ES-I3 (cell line): Measurements from ENCODE around the gene ANO9.
"Not testable (repeated sequence)": the region's sequence is repeated elsewhere in the genome, so short reads cannot be mapped to it uniquely, and the experiment has no call there.

ENCODE experiments used
- H3K36me3 ChIP-seq: 2 replicates; pipeline ENCODE4 v1.6.1; 2013; ENCODE audit warnings: mild to moderate bottlenecking, low read length, control low read depth, moderate library complexity; ENCODE audit not compliant: insufficient read depth
- H3K4me1 ChIP-seq: 2 replicates; pipeline ENCODE4 v1.6.1; 2013; ENCODE audit warnings: mild to moderate bottlenecking, control low read depth, low read length; ENCODE audit not compliant: insufficient read depth
- H3K9ac ChIP-seq: 2 replicates; pipeline ENCODE4 v1.6.1; 2013; ENCODE audit warnings: low read depth, mild to moderate bottlenecking, low read length, moderate library complexity
- H3K9me3 ChIP-seq: 2 replicates; pipeline ENCODE4 v1.6.1; 2013; ENCODE audit warnings: mild to moderate bottlenecking, low read length, moderate library complexity; ENCODE audit not compliant: control insufficient read depth, insufficient read depth

ANO9 gene

DNA sequence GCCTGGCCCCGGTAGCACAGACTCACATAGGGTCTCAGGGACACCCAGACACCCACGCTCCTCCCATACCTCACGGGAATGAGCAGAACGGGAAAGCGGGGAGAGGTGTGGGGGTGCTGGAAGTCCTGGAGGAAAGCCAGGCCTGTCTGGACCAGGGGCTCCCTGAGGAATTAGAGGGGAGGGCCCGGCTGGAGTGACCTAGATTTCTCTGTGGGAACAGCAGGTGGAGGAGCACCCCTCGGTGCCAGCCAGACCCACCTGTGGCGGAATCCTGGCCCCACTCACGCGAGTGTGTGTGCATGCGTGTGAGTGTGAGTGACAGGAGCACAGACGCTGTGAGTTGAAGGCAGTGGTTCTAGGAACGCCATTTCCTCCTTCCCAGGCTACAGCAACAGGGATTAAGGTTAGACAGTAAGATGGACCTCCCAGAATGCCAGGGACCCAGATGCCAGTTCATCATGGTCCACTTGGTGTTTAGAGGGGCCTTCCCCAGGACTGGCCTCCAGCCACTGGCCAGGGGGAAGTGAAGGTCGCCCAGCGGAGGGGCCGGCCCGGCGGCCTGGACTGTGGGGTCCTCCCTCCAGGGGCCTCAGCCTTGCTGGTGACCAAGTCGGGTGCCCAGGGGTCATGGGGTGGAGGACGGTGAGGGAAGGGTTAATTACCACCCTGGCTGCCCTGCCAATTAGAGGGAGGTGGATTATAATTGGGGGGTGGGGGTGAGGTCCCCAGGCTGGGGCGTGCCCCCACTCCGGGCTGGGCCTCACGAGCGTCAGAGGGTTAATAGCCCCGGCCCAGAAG is 46.8 kb downstream of the ANO9 start:
- Histone ChIP-seq H3K4me1 (peaks cover 6% of the 10 kb centered on the region; the same call in 1 of the 2 replicates), H3K36me3 (no peaks in the 10 kb centered on the region), H3K9me3 (no peaks in the 10 kb centered on the region), H3K9ac (peak overlapping the region; percentile 44)

GRCh38 chr11:394034-394857 is 47.6 kb downstream of the ANO9 start, which contains the start of gene PKP3:
PKP3 (plus strand) TSS chr11:394209; CDS start chr11:394293, 84 bp downstream.
- Histone ChIP-seq H3K9me3 (no peaks in the 10 kb centered on the region), H3K4me1 (peaks cover 6% of the 10 kb centered on the region; the same call in 1 of the 2 replicates), H3K9ac (peak within 1 kb of the TSS; percentile 44), H3K36me3 (no peaks in the 10 kb centered on the region)

GRCh38 chr11:393219-394033 is 48.4 kb downstream of the ANO9 start:
- no peaks in the 10 kb centered on the region for H3K9me3 ChIP-seq
- peak overlapping the region; percentile 14; the same call in 1 of the 2 replicates for H3K9ac ChIP-seq
- H3K36me3 ChIP-seq: no peaks in the 10 kb centered on the region
- peaks cover 6% of the 10 kb centered on the region; the same call in 1 of the 2 replicates for H3K4me1 ChIP-seq

- Histone ChIP-seq H3K4me1 (peaks cover 6% of the 10 kb centered on the region; the same call in 1 of the 2 replicates), H3K36me3 (no peaks in the 10 kb centered on the region), H3K9ac (no peak overlapping the region), H3K9me3 (no peaks in the 10 kb centered on the region)
Observed at GRCh38 chr11:392102-392777, 49.6 kb downstream of the ANO9 start.

- Histone ChIP-seq H3K4me1 (peaks cover 6% of the 10 kb centered on the region; the same call in 1 of the 2 replicates), H3K36me3 (no peaks in the 10 kb centered on the region), H3K9ac (no peak overlapping the region)
Observed at GRCh38 chr11:391117-392017, 50.4 kb downstream of the ANO9 start.

DNA sequence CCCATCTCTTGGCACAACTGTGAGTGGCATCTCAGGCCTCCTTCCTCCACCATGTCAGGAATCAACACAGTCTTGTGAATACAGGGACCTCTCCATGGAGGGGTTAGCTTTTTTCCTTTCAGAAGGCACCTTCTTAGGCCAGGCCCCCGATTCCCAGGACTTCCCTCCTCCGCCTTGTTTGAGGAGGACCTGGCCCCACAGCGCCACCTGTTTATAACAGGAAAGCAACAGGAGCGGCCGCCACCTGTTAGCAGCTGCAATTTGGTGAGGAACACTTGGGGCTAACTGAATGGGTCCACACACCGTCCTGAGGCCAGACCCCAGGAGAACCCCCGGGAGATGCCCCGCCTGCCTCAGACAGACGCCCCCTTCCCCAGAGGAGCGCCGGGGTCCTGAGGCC is 51.6 kb downstream of the ANO9 start:
- Histone ChIP-seq H3K4me1 (peaks cover 6% of the 10 kb centered on the region; the same call in 1 of the 2 replicates), H3K9ac (no peak overlapping the region), H3K36me3 (no peaks in the 10 kb centered on the region), H3K9me3 (no peaks in the 10 kb centered on the region)

More at GRCh38 chr11:391117-392017, 50.4 kb downstream of the ANO9 start:
- H3K9me3 ChIP-seq: no peaks in the 10 kb centered on the region

GRCh38 chr11:389369-389768 is 52.4 kb downstream of the ANO9 start:
- not testable (repeated sequence) for H3K4me1 ChIP-seq, H3K9ac ChIP-seq, H3K36me3 ChIP-seq, H3K9me3 ChIP-seq

DNA sequence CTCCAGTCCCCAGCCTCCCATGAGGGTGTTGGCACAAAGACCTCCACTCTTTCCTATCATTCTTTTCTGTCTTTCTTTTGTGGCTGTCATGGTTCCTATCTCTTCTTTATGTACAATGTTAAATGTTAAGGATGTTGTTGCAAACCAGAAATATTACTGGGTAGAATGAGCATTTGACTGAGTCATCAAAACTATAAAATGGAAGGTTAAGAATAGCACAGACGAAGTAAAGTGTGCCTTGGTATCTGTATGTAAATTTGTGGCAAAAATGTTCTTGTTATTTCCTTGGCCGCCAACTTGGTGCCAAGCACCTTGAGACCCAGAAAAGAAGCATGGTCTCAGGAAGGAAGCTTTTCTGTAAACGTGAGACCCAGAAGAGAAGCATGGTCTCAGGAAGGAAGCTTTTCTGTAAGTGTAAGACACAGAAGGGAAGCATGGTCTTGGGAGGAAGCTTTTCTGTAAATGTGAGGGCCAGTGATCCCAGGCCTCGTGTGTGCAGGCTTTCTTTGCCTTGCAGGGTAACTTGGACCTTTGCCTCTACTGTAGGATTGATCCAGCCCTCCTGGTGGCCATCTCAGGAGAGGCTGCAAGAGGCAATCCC is 54.5 kb downstream of the ANO9 start:
- no peaks in the 10 kb centered on the region; the same call in 1 of the 2 replicates for H3K4me1 ChIP-seq
- H3K36me3 ChIP-seq: no peaks in the 10 kb centered on the region
- no peaks in the 10 kb centered on the region for H3K9me3 ChIP-seq
- no peak overlapping the region for H3K9ac ChIP-seq

DNA sequence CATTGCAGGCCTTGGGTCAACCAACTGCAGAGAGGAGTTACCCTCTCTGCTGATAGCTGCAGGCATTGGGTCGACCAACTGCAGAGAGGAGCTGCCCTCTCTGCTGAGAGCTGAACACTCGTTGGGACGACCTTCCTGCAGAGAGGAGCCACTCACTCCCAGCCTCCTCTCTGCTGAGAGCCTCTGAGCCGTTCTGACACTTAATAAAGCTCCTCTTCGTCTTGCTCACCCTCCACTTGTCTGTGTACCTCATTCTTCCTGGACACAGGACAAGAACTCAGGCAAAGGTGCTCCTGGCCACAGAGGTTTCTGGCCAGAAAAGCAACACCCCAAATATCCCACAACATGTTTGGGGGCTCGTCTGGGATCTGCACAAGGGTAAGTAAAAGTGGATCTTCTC is 55.3 kb downstream of the ANO9 start:
- Histone ChIP-seq H3K4me1 (no peaks in the 10 kb centered on the region), H3K9ac (no peak overlapping the region), H3K36me3 (no peaks in the 10 kb centered on the region), H3K9me3 (no peaks in the 10 kb centered on the region)

DNA sequence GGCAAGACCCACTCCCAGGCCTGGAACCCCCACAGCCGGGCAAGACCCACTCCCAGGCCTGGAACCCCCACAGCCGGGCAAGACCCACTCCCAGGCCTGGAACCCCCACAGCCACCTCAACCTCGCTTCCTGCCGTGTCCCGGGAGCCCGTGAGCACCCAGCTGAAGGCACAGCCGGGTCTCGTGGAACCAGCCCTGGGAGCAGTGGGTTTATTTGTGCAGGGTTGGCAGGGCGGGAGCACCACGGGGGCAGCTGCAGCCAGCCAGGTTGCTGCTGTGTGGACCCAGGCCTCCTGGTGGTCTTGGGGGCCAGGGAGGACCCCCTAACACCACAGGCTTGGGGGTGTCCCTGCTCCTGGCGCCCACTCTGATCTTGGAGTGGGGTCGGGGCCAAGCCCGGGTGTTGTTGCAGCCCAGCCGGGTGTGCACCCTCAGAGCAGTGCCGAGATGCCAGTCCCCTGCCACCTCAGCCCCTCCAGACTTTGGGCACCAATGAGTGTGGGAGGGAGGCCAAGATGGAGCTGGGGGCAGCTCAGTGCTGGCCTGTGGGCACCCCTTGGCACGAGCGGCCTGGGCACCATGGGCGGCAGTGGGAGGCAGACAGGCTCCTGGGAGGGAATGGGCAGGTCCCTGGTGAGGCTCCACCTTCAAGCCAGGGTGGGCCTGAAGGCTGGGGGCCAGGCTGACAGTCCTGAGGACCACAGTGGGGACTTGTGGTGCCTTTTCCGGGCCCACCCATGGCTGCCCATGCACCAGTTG is 56.0 kb downstream of the ANO9 start:
- no peaks in the 10 kb centered on the region for H3K4me1 ChIP-seq
- H3K36me3 ChIP-seq: no peaks in the 10 kb centered on the region
- no peak overlapping the region for H3K9ac ChIP-seq
- no peaks in the 10 kb centered on the region for H3K9me3 ChIP-seq

DNA sequence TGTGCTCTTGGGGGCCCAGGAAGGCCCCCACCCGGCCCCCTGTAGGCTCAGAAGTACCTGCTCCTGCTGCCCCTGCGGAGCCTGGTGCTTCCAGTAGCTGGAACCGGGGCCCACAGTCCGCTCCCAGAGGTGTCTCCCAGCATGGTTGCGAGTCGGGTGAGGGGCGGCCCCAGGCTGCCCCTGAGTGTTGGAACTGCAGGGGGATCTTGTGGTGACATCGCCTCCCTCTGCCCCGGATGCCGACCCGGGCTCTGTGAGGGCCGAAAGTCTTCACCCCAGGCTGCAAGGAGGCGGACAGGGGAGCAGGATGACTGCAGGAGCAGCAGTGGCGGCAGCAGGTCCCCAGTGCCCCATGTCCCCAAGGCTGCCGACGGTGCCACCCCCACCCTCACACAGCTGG is 57.3 kb downstream of the ANO9 start:
- H3K4me1 ChIP-seq: no peaks in the 10 kb centered on the region
- no peaks in the 10 kb centered on the region for H3K9me3 ChIP-seq
- H3K36me3 ChIP-seq: no peaks in the 10 kb centered on the region
- no peak overlapping the region for H3K9ac ChIP-seq

GRCh38 chr11:383431-383830 is 58.4 kb downstream of the ANO9 start:
- Histone ChIP-seq H3K36me3 (no peaks in the 10 kb centered on the region), H3K9ac (no peak overlapping the region), H3K9me3 (no peaks in the 10 kb centered on the region), H3K4me1 (no peaks in the 10 kb centered on the region)
